HG03159 (cell line): Measurements from ENCODE around the gene ARHGAP42.

Source experiments
- ATAC-seq: cut with Tn5 transposase; IDR thresholded peaks from one replicate; pipeline ENCODE4 v1.9.1; 2021; ENCODE audit warnings: mild to moderate bottlenecking, moderate library complexity; ENCODE audit not compliant: unreplicated experiment

Gene ARHGAP42

GRCh38 chr11:100908746-100909145 lies 221.7 kb downstream of the ARHGAP42 start:
- peak; percentile 68 for ATAC-seq

GRCh38 chr11:100910808-100911207 lies 223.7 kb downstream of the ARHGAP42 start:
- ATAC-seq, result peak; percentile 86

- no peak for ATAC-seq
Observed at GRCh38 chr11:100914415-100915110, 227.5 kb downstream of the ARHGAP42 start.

- no peak for ATAC-seq
Observed at GRCh38 chr11:100918551-100919500, 231.7 kb downstream of the ARHGAP42 start.

- ATAC-seq, result no peak
Observed at GRCh38 chr11:100920593-100920992, 233.5 kb downstream of the ARHGAP42 start.

GRCh38 chr11:100922121-100922520 lies 235.0 kb downstream of the ARHGAP42 start:
- no peak for ATAC-seq

GRCh38 chr11:100923555-100923954 lies 236.5 kb downstream of the ARHGAP42 start:
- ATAC-seq, result no peak

- ATAC-seq, result peak; percentile 90
Observed at GRCh38 chr11:100925935-100926334, 238.8 kb downstream of the ARHGAP42 start.

- no peak for ATAC-seq
Observed at GRCh38 chr11:100927579-100927978, 240.5 kb downstream of the ARHGAP42 start.

- no peak for ATAC-seq
Observed at GRCh38 chr11:100928426-100928825, 241.3 kb downstream of the ARHGAP42 start.

- ATAC-seq, result peak; percentile 50
Observed at GRCh38 chr11:100929377-100929776, 242.3 kb downstream of the ARHGAP42 start.

- no peak for ATAC-seq
Observed at GRCh38 chr11:100930185-100930778, 243.2 kb downstream of the ARHGAP42 start.

GRCh38 chr11:100932474-100933100 lies 245.5 kb downstream of the ARHGAP42 start:
- ATAC-seq, result peak; percentile 68

GRCh38 chr11:100936781-100937180 lies 249.7 kb downstream of the ARHGAP42 start:
- ATAC-seq, result no peak

GRCh38 chr11:100939571-100939970 lies 252.5 kb downstream of the ARHGAP42 start:
- no peak for ATAC-seq

GRCh38 chr11:100940111-100940510 lies 253.0 kb downstream of the ARHGAP42 start:
- no peak for ATAC-seq

GRCh38 chr11:100941033-100941432 lies 253.9 kb downstream of the ARHGAP42 start:
- no peak for ATAC-seq

- no peak for ATAC-seq
Observed at GRCh38 chr11:100942016-100942415, 254.9 kb downstream of the ARHGAP42 start.

- ATAC-seq, result no peak
Observed at GRCh38 chr11:100948936-100949335, 261.8 kb downstream of the ARHGAP42 start.

GRCh38 chr11:100949443-100949842 lies 262.4 kb downstream of the ARHGAP42 start:
- ATAC-seq, result no peak

GRCh38 chr11:100955318-100955717 lies 268.2 kb downstream of the ARHGAP42 start:
- ATAC-seq, result no peak
